Limb (tissue), 2 donors: ENCODE results near the gene ATP8B2.
"Not testable (repeated sequence)": the region's sequence is repeated elsewhere in the genome, so short reads cannot be mapped to it uniquely, and the experiment has no call there.

Experiments used
- DNase-seq, 2 donors: peaks; one replicate each; pipeline ENCODE4 v3.0.0-alpha.2; 2016; ENCODE audit errors: extremely low spot score in 2 of 2

The ATP8B2 gene

DNA sequence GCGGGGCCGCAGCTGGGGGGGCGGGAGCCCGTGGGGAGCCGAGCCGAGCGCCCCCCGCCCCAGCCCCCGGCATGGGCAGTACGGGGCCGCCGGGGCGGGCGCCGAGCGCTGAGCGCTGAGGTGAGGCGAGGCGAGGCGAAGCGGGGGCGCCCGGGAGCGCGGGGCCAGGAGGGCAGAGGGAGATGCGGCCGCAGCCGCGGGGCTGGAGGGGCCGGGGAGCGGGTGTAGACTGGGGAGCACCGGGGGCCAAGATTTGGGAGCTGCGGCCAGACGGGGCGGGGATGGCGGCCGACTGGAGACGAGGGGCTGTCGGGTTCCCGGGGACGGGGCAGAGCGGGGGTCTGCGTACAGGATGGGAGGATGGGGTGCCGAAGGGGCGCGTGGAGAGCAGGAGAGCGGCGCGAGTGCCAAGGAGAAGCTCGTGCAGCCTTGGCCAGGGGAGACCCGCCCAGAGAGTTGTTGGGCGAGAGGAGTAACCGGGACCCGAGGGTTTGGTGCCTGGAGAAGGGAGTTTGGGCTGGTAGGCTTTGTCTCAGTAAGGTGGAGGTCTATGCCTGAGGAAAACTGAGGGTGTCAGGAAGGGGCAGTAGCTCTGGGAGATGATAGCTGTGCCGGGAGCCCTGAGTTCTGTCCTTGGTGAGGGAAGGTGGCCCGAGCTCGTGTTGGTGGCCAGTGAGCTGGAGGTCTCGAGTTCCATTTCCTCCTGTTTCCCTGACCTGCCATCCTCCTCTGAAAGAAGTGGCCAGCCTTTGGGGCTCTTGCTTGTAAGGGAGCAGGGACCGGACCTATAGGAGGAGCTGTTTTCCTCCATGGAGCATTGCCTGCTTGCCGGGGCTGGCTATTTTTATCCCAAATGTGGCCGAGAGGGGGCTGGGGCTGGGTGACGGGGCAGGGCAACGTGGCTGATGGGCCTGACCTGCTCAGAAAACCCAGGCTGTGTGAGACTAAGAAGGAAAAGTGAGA, 539 bp downstream of the ATP8B2 start:
- DNase-seq = peak in 1 of 2 donors; percentile 84

DNA sequence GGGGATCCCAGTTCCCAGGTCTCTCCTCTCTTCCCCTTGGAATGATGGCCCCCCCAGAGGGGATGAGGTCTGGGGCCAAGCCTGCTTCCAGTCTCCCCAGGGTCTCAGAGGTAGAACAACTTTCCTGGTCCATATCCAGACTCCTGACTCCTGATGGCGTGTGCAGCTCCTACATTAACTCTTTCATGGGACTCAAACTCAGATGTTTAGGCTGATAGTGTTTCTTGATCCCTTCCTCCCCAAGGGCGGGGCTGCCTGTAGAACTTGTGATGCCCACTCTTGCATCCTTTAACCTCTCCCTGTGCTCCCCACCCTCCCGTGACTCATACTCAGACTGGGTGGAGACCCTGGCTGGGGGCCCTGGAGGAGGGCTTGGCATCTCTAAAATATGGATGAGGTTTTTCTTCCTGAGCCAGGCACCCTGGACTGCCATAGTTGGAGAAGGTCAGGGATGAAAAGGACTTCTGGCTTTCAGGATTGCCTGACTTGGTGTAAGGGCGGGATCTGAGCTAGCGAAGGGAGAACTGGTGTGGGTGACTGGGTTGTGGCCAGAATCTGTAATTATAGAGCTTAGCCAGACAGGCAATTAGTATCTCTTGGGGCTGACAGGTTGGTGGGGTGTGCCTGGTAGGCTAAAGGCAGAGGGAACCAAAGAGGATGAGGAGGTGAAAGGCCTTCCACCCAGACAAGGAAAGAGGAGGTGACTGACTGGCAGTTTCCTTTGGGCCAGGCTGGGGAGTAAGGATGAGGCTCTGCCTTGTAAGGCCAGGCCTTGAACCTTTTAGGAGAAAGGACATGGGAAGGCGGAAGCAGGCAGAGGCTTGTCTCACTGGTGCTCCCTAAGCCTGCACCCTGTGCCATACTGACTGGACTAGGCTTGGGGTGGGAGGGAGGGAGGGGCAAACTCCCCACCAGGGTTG, 1.5 kb downstream of the ATP8B2 start:
- peak in 1 of 2 donors; percentile 61 for DNase-seq

DNA sequence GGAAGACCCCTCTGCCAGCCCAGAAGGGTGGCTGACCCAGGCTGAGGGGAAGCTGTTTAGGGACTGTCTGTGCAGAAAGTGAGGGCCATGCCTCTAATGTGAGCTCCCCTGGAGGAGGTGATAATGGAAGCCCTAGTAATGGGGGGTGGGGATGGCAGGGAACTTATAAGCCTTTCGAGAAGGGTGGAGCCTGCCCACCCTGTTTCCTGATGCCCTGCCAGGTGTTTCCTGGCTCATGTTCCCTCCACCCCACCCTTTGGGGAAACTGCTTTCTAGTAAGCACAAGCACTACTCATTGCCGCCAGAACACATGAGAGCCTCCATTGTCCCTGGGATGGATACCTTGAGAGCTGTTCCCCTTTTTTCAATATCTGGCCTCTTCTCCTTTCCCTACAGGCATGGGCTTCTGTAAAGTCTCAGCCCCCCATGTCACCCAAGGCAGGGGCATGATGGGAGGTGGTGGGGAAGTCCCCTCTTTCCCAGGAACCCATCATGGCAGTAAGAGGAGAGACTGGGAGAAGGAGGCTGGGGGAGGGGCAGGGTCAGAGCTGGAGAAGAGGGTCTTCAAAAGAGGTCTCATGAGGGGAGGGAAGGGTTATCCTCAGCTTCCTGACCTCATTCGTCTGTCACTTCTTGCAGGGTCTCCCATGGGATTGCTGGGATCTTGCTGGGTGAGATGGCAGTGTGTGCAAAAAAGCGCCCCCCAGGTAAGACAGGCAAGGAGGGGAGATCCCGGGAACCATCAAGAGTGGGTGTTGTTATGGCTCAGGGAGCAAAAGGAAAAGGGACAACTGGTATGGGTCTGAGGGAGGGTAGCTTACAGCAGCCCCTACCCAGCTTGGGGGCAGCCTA, 2.4 kb downstream of the ATP8B2 start:
- no peak for DNase-seq

DNA sequence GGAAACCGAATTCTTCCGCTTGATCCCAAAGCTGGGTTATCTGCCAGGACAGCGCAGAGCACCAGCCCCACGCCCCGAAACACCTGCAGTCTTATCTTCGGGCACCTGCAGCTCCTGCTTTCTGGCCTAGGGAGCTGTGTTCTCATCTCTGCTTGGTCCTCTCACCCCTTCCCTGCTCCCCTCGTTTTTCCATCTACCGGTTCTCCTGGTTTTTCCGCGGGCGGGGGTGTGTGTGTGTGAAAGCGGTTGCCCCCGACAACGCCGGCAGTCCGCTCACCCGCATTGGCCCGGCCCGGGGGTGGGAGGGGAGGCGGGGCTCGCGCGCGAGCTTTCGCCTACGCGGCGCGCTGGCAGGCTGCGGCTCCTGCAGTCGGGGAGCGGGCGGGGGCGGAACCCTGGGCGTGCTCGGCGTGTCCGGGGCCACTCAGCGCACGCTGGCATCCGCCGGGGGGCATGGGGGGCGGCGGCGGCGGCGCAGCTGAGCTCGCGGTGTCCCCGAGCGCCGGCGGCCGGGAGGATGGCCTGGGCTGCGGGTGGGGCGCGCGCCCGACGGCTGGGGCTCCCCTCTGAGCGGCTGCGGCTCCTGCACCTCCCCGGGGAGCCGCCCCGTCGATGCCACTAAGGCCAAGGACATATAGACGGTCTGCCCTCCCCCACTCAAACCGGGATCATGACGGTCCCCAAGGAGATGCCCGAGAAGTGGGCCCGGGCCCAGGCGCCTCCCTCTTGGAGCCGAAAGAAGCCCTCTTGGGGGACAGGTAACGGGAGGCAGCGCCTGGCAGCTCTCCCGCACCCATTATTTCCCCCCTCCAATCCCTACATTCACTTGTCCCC, 3.2 kb downstream of the ATP8B2 start:
- peak; percentile 69 to 90 for DNase-seq

GRCh38 chr1:154329152-154329521, 3.8 kb downstream of the ATP8B2 start:
- DNase-seq = peak in 1 of 2 donors; percentile 62

GRCh38 chr1:154329551-154330131, 4.3 kb downstream of the ATP8B2 start:
- no peak for DNase-seq

- DNase-seq = no peak
Observed at GRCh38 chr1:154330669-154331068, 5.3 kb downstream of the ATP8B2 start.

DNA sequence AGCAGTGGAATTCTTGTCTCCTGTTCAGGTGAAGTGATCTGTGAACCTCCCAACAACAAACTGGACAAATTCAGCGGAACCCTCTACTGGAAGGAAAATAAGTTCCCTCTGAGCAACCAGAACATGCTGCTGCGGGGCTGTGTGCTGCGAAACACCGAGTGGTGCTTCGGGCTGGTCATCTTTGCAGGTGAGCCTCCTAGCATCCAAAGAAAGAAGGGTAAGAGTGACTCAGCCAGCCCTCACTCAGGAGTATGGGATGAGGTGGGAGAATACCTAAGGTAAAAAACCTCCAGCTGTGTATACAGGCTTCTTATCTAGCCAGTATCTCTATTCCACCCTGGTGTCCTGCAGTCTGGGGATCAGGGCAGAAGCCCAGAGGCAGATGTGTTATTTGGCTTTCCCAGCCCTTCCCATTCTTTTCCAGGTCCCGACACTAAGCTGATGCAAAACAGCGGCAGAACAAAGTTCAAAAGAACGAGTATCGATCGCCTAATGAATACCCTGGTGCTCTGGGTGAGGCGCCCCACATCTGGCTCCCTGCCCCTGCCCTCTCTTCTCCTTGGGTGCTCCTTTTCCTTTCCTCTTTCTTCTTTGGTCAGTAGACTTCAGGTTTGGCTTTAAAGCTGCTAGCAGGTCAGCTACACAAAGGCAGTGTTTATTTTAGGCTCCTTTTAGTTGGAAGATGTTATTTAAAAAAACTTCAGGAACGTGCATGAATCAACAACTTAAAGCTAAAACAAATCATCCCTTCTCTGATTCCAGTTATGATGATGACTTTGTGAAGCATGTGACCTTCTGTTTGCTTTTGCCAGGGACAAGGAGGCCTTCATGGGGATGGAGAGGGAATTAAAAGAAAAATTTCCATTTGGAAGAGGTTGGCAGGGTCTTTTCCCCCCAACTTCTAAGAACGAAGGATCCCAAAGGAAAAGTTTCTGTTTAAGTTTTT, 9.0 kb downstream of the ATP8B2 start:
- DNase-seq = no peak

DNA sequence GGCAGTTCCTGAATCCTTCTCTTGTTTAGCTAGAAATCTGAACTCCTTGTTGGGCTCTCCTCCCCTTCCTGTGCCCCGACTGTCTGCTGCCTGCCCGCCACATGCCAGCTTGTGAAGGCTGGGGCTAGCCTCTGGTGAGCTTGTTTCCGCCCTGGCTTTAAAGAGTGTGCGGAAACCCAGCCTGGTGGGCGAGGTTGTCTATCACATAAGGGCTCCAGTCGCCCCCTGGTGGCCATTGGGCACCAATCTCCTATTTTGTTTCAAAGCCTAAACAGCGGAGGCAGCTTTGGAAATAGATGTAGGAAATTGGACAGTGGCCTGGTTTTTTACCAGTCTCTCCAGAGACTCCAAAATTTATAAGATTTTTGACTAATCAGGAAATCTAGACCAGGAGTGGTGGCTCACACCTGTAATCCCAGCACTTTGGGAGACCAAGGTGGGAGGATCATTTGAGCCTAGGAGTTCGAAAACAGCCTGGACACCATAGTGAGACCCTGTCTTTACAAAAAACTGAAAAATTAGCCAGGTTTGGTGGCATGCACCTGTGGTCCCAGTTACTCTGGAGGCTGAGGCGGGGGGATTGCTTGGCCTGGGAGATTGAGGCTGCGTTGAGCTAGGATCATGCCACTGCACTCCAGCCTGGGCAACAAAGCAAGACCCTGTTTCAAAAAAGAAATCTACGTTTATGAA, 9.8 kb downstream of the ATP8B2 start:
- peak; percentile 89 to 90 for DNase-seq

GRCh38 chr1:154337253-154337894, 12.0 kb downstream of the ATP8B2 start:
- DNase-seq = no peak

- no peak for DNase-seq
Observed at GRCh38 chr1:154338875-154339274, 13.6 kb downstream of the ATP8B2 start.

GRCh38 chr1:154341366-154341765, 16.0 kb downstream of the ATP8B2 start:
- not testable (repeated sequence) for DNase-seq

GRCh38 chr1:154342132-154342531, 16.8 kb downstream of the ATP8B2 start:
- no peak for DNase-seq

- DNase-seq = no peak
Observed at GRCh38 chr1:154342836-154343472, 17.6 kb downstream of the ATP8B2 start.

GRCh38 chr1:154344977-154345837, 19.9 kb downstream of the ATP8B2 start:
- no peak for DNase-seq

DNA sequence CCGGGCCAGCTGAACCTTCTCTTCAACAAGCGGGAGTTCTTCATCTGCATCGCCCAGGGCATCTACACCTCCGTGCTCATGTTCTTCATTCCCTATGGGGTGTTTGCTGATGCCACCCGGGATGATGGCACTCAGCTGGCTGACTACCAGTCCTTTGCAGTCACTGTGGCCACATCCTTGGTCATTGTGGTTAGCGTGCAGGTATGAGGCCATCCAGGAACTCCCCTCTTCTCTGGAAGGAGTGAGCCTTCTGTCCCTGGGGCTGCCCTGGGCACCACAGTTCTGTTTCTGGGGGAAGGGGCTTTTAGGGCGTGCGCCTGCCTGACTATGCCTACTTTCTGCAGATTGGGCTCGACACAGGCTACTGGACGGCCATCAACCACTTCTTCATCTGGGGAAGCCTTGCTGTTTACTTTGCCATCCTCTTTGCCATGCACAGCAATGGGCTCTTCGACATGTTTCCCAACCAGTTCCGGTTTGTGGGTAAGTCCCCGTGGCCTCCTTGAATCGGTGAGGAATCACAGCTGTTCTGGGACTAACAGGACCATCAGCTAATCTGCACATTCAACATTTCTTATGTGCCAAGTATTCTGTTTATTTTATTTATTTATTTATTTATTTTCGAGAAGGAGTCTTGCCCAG, 21.1 kb downstream of the ATP8B2 start:
- DNase-seq = no peak
